ENCODE results near the gene EPN2. TPM values are rescaled to one million over a fixed set of nuclear protein-coding genes. Genes with fewer than 3 reads are reported as not detected.

The EPN2 gene
- total RNA-seq, 4 donors from 2014 or later = 69.4 to 251 (median 96.3) TPM

DNA sequence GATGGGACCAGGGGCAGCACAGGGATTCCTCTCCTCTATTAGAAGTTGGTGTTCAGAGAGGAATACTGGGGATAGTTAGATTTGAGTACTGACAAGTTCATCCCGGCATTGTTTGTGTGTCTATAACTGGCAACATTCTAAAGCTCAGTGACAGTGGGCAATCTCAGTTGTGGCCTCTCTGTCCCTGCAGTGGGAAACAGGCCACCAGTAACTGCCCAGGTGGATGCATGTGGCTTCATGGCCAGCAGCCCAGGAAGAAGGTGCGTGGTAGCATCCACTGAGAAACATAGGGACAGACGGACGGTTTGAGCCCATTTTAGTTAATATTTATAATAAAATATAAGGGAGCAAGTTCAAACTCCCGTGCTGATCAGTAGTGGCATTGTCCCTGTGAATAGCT is 73.8 kb downstream of the EPN2 start:
- WGBS, 2 donors = 94 to 96% methylated on average over 5 of the region's 5 CpGs
- H3K4me3 ChIP-seq (ENCODE audit: low read depth, poor library complexity, severe bottlenecking) = no peak overlapping the region
- intact Hi-C loops (cut with DNase I; ENCODE audit: low total_unique reads) = no loop called here
- no peak for DNase-seq (ENCODE audit: low spot score in 2 of 2)
- TF ChIP-seq, protein P1, sequence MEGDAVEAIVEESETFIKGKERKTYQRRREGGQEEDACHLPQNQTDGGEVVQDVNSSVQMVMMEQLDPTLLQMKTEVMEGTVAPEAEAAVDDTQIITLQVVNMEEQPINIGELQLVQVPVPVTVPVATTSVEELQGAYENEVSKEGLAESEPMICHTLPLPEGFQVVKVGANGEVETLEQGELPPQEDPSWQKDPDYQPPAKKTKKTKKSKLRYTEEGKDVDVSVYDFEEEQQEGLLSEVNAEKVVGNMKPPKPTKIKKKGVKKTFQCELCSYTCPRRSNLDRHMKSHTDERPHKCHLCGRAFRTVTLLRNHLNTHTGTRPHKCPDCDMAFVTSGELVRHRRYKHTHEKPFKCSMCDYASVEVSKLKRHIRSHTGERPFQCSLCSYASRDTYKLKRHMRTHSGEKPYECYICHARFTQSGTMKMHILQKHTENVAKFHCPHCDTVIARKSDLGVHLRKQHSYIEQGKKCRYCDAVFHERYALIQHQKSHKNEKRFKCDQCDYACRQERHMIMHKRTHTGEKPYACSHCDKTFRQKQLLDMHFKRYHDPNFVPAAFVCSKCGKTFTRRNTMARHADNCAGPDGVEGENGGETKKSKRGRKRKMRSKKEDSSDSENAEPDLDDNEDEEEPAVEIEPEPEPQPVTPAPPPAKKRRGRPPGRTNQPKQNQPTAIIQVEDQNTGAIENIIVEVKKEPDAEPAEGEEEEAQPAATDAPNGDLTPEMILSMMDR (IDR thresholded peaks at IDR 0.05) = no peak
- no peak for TF ChIP-seq POLR2A (IDR thresholded peaks at IDR 0.05)

DNA sequence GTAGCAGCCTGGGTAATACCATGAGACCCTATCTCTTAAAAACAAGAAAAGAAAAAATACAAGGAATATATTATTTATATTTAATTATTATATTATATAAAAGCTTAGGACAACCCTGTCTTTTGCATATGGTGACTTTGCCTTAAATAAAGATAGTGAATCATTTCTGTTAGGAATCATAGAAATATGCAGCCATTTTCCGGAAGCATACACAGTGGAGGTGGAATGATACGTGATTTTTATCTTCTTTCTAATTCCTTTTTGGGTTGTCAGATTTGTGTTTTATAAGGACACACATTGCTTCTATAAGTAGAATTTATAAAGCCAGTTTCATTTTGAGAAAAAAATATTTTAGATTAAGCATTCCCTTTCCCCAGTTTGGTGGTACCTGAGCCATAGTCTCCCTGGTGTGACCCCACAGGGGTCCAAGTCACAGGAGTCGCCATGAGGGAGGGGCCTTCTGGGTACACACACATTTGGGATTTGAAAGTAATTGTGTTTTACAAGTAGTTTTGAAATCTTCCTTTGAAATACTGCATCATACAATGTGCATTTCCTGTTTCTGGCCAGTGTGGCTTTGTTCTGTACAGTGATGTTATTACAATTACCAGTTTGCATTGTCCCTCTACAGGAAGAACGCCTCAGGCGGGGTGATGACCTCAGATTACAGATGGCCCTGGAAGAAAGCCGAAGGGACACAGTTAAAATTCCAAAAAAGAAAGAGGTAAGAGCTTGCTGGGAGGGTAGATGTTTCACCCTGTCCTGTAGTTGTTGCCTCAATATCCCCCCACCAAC is 74.5 kb downstream of the EPN2 start:
- TF ChIP-seq POLR2A (IDR thresholded peaks at IDR 0.05) = no peak
- TF ChIP-seq, protein P1 (IDR thresholded peaks at IDR 0.05) = no peak
- WGBS, 2 donors = 76 to 81% methylated on average over 6 of the region's 6 CpGs
- intact Hi-C loops (cut with DNase I; ENCODE audit: low total_unique reads) = no loop called here
- DNase-seq (ENCODE audit: low spot score in 2 of 2) = no peak
- no peak overlapping the region for H3K4me3 ChIP-seq (ENCODE audit: low read depth, poor library complexity, severe bottlenecking)

DNA sequence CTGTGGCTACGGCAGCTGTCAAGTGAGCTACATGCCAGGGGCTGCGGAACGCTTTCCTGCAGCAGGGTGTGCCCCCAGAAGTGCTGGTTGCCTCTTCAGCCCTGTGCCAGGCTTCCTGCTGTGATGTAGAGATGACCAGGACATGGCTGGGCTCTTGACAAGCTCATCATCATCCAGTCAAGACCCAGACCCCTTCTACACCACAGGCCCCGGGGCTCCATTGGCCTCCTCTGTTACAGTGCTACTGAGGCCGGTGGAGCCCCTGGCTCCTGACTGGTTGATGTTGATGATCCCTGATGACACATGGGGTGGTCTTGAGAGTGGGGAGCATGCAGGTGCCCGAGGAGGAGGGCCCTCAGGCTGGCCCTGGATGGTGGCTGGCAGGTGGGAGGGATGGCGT is 75.2 kb downstream of the EPN2 start:
- TF ChIP-seq, protein P1 (IDR thresholded peaks at IDR 0.05) = no peak
- no peak for TF ChIP-seq POLR2A (IDR thresholded peaks at IDR 0.05)
- intact Hi-C loops (cut with DNase I; ENCODE audit: low total_unique reads) = no loop called here
- WGBS, 2 donors = 87 to 93% methylated on average over 6 to 7 of the region's 7 CpGs
- no peak for DNase-seq (ENCODE audit: low spot score in 2 of 2)
- H3K4me3 ChIP-seq (ENCODE audit: low read depth, poor library complexity, severe bottlenecking) = no peak overlapping the region

DNA sequence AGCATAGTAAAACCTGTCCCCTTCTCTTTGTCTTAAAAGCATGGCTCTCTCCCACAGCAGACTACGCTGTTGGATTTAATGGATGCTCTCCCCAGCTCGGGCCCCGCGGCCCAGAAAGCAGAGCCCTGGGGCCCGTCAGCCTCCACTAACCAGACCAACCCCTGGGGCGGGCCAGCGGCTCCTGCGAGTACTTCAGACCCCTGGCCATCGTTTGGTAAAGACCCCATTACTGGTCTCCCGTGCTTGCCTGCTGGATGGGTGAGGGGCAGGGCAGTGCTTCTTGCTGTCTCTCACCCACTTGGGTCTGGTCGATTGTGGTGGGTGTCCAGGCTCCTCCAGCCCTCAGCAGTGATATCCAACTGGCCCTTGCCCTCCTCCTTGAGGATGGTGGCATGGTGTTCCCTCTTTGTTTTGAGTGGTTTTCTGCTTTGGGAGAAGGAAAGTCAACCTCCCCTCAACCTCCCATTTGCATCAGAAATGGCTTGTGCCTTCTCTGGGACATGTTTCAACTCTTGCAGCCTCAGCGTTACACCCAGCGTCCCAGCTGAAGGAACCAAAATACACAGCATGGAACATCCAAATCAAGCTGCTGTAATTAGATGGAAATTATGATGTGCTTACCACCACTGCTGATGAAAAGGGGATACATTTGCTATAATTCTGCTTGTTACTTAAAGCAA is 76.0 kb downstream of the EPN2 start:
- no peak overlapping the region for H3K4me3 ChIP-seq (ENCODE audit: low read depth, poor library complexity, severe bottlenecking)
- no peak for DNase-seq (ENCODE audit: low spot score in 2 of 2)
- intact Hi-C loops (cut with DNase I; ENCODE audit: low total_unique reads) = no loop called here
- TF ChIP-seq POLR2A (IDR thresholded peaks at IDR 0.05) = no peak
- TF ChIP-seq, protein P1 (IDR thresholded peaks at IDR 0.05) = no peak
- WGBS, 2 donors = 83 to 86% methylated on average over 11 to 13 of the region's 13 CpGs

DNA sequence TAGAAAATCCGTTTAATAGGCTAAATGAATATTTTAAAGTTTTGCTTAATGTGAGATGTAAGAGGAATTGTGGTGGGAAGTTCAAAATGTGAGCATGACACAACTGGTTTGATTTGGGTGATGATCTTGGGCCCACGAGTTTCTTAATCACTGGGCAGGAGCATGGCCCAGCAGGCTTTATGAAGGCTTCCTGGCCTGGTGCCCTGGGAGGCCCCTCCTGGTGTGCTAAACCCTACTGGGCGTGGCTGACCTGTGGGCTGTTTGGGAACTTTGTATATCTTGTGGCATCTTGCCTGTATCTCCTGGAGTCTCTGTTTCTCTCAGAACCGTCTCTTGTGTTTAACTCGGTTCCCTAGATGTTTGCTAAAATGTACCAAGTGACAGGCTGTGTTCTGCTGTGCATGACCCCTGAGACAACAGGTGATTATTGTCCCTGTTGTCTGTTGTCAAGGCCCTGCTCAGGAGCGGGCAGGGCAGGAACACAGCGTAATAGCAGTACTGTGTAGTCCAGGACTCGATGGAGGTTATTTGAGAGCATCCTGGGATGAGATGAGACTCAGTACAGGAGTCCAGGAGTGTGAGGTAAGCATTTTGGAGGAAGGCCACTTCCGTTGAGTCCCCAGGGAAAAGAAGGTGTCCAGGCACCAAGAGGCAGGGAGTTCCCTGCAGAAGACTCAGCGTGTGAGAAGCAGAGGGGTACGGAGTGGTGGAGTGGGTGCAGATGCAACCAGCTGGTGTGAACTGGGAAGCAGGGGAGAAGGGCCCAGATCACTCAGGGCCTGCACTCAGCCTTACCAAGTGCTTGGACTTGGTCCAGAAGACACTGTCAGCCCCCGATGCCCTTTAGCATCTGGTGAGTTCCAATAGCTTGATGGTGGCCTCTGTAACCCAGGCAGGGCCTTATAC is 76.8 kb downstream of the EPN2 start:
- intact Hi-C loops (cut with DNase I; ENCODE audit: low total_unique reads) = no loop called here
- TF ChIP-seq POLR2A (IDR thresholded peaks at IDR 0.05) = no peak
- TF ChIP-seq, protein P1 (IDR thresholded peaks at IDR 0.05) = no peak
- DNase-seq (ENCODE audit: low spot score in 2 of 2) = no peak
- WGBS, 2 donors = 47 to 56% methylated on average over 12 of the region's 12 CpGs
- H3K4me3 ChIP-seq (ENCODE audit: low read depth, poor library complexity, severe bottlenecking) = no peak overlapping the region
